ENCODE results near the gene NPIPB9. TPM values are rescaled to one million over a fixed set of nuclear protein-coding genes. Genes with fewer than 3 reads are reported as not detected.
"Not testable (repeated sequence)": the region's sequence is repeated elsewhere in the genome, so short reads cannot be mapped to it uniquely, and the experiment has no call there.

NPIPB9 gene
- polyA plus RNA-seq (ENCODE audit: insufficient read length) = 2.6 TPM

GRCh38 chr16:28751487-28751886, at the start of gene NPIPB9:
TSS of gene NPIPB9 (plus strand) at chr16:28751787.
- DNase-seq = not testable (repeated sequence)

- not testable (repeated sequence) for DNase-seq
Measured at GRCh38 chr16:28704246-28704645, 47.3 kb upstream of the NPIPB9 start.

GRCh38 chr16:28711220-28712083, 40.1 kb upstream of the NPIPB9 start, which contains the start of gene EIF3C:
TSS of gene EIF3C (plus strand) at chr16:28711464. CDS start at chr16:28711687, 223 bp downstream.
- DNase-seq = not testable (repeated sequence)

- not testable (repeated sequence) for DNase-seq
Measured at GRCh38 chr16:28722852-28723650, 28.5 kb upstream of the NPIPB9 start.

- DNase-seq = not testable (repeated sequence)
Measured at GRCh38 chr16:28731253-28731652, 20.3 kb upstream of the NPIPB9 start.

- not testable (repeated sequence) for DNase-seq
Measured at GRCh38 chr16:28732455-28733124, 19.0 kb upstream of the NPIPB9 start.

GRCh38 chr16:28739787-28740186, 11.8 kb upstream of the NPIPB9 start:
- DNase-seq = not testable (repeated sequence)

GRCh38 chr16:28740631-28741030, 11.0 kb upstream of the NPIPB9 start:
- not testable (repeated sequence) for DNase-seq

- DNase-seq = not testable (repeated sequence)
Measured at GRCh38 chr16:28741295-28741694, 10.3 kb upstream of the NPIPB9 start.

GRCh38 chr16:28746618-28747350, 4.8 kb upstream of the NPIPB9 start:
- DNase-seq = not testable (repeated sequence)

GRCh38 chr16:28749997-28750465, 1.6 kb upstream of the NPIPB9 start:
- not testable (repeated sequence) for DNase-seq

- DNase-seq = not testable (repeated sequence)
Measured at GRCh38 chr16:28750469-28751067, 1.0 kb upstream of the NPIPB9 start.

GRCh38 chr16:28781697-28782096, 30.1 kb downstream of the NPIPB9 start:
- DNase-seq = not testable (repeated sequence)

- not testable (repeated sequence) for DNase-seq
Measured at GRCh38 chr16:28782357-28782756, 30.8 kb downstream of the NPIPB9 start.

GRCh38 chr16:28802235-28803019, 50.8 kb downstream of the NPIPB9 start:
- peak; percentile 64 for DNase-seq

- DNase-seq = not testable (repeated sequence)
Measured at GRCh38 chr16:28807445-28808120, 56.0 kb downstream of the NPIPB9 start.

- no peak for DNase-seq
Measured at GRCh38 chr16:28820016-28820415, 68.4 kb downstream of the NPIPB9 start.

- not testable (repeated sequence) for DNase-seq
Measured at GRCh38 chr16:28820546-28820945, 69.0 kb downstream of the NPIPB9 start.

- DNase-seq = no peak
Measured at GRCh38 chr16:28821874-28822519, 70.4 kb downstream of the NPIPB9 start.
